NCI-H2196 treated with DMSO at 0.1 percent for 48 hours (cell line): ENCODE results near the gene TMEM35B.
"Not testable (repeated sequence)": the region's sequence is repeated elsewhere in the genome, so short reads cannot be mapped to it uniquely, and the experiment has no call there.

Source experiments
- DNase-seq: peaks from one replicate; lab custom pipeline; 2025; ENCODE audit not compliant: unreplicated experiment; lab: John Stamatoyannopoulos, UW

TMEM35B gene

DNA sequence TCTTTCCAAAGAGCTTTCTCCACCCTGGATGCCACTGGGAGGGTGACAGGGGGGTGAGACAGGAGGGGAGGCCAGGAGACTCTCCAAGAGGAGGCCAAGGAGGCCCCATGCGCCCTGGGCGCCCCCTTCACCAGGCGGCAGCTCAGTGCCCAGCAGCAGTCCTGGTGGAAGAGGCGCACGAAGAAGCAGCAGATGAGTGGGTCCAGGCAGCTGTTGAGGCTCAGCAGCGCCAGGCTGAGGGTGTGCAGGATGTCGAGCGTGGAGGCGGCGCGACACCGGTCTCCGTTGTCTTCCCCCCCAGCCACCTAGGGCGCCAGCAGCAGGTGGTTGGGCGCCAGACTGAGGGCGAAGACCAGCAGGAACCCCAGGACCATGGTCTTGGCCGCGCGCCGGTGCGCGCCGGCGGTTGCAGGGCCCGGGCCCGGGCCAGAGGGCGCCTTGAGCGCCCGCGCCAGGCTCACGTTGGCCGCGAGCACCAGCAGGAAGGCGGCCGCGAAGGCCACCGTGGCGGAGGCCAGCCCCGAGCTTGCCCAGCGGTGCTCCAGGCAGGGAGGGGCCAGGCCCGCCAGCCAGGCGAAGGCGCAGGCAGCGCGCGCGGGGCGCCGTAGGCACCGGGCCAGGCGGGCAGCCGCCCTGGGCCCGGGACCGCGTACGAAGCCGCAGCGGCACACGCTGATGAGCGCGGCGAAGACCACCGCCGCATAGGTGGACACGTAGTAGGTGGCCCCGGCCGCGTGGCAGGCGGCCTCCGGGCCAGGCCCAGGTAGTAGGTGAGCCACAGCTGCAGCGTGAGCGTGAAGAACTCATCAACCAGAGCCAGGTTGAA lies 8.6 kb downstream of the TMEM35B start:
- DNase-seq = no peak

DNA sequence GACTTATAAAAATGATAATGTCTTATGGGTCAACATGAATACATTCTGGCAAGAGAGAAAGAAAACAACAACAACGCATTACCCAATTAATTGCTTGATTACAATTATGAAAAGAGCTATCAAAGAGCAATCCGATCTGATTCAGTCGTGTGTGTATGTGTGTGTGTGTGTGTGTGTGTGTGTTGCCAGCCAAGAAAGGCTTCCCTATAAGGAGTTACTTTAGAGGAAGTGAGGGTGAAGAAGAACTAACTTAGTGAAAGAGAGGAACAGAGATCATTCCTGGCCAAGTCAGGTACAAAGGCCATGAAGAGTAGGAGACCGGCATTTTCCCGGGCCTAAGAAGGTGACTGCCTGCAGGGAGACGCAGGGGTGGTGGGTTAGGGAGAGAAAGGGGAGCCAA lies 9.4 kb downstream of the TMEM35B start:
- no peak for DNase-seq

DNA sequence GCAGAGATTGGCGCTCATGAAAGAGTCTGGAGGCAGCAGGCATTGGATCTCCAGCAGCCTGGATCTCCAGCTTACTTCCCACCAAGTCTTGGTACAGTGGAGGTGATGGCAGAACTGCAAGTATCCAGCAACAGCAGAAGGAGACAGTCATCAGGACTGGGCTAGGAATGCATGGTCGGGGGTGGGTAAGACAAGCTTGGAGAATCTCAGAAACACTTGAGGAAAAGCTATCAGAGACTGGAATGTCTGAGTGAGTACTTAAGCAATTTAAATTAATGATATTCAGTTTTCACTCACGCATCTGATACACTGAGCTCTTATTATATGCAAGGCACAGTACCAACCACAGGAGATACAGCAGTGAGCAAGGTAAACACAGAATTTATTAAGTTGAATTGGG lies 9.8 kb downstream of the TMEM35B start:
- no peak for DNase-seq

DNA sequence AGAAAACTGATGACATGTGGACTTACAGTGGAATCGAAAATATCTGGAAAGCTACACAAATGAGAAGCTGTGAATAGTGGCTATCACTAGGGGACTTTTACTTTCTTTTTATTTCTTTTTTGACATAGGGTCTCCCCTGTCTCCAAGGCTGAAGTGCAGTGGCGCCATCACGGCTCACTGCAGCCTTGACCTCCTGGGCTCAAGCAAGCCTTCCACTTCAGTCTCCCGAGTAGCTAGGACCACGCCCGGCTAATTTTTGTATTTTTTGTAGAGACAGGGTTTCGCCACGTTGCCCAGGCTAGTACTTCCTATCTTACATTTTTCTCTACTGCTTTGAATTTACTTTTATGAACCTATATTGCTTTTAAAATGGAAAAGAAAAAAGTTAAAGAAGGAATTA lies 10.5 kb downstream of the TMEM35B start:
- no peak for DNase-seq

DNA sequence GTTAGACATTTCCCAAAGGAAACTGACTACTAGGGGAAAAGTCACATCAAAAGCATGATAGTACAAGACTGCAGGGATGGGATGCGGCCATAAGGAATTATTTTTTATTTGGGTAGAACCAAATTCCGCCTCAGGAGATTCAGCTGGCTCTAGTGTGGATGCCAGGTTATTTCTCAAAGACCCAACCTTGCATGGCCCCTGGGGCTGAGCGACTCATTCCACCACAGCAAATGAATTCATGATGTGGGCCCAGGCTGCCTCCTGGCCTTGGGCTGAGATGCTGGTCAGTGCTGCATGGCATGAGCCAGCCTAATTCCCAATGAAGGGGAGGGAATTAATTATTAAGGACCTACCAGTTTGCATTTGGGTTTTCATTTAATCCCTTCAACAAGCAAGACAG lies 11.8 kb downstream of the TMEM35B start:
- DNase-seq = no peak

DNA sequence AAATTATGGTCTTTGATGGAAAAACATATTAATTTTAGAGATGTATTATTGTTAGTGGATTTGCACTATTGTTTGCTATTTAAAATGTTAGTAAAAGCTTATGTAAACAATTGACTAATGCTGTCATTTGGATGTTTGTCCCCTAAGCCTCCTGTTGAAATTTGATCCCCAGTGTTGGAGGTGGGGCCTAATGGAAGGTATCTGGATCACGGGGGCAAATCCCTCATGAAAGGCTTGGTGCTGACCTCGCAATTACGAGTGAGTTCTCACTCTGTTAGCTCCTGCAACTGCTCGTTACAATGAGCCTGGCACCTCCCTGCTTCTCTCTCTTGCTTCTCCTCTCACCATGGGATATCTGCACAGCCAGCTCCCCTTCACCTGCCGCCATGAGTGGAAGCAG lies 14.3 kb downstream of the TMEM35B start:
- DNase-seq = no peak

DNA sequence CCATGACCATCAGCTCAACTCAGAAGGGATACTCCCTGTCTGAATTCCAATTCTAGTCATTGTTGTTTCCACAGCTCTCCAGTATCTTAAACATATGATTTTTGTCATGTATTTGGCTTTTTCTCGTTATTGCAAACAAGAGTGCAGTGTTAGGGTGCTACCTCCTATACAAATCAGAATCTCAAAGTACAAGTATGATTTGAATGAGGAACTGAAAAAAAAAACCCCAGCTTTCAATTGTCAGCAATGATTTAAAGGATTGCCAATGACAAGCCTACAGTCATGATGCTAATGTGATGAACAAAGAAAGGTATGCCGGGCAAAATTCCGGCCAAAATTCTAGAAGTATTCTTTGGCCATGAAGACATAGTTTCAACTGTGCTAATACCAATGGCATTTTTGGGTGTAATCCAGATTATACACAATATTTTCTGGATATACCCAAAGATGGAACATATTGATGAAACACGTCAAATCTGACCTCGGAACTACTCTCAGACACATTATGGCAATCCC lies 14.9 kb downstream of the TMEM35B start:
- no peak for DNase-seq

DNA sequence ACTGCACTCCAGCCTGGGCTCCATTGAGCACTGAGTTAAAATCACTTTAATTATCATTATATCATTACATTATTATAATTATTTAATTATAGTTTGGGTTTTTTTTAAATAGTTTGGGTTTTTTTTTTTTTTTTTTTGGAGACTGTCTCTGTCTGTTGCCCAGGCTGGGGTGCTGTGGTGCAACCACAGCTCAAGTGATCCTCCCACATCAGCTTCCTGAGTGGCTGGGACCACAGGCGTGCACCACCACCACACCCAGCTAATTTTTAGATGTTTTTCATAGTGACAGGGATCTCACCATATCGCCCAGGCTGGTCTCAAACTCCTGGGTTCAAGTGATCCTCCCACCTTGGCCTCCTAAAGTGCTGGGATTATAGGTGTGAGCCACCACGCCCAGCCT lies 16.9 kb downstream of the TMEM35B start:
- DNase-seq = not testable (repeated sequence)

DNA sequence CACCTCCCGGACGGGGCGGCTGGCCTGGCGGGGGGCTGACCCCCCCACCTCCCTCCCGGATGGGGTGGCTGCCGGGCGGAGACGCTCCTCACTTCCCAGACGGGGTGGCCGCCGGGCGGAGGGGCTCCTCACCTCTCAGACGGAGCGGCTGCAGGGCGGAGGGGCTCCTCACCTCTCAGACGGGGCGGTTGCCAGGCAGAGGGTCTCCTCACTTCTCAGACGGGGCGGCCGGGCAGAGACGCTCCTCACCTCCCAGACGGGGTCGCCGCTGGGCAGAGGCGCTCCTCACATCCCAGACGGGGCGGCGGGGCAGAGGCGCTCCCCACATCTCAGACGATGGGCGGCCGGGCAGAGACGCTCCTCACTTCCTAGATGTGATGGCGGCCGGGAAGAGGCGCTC lies 17.5 kb downstream of the TMEM35B start:
- not testable (repeated sequence) for DNase-seq

DNA sequence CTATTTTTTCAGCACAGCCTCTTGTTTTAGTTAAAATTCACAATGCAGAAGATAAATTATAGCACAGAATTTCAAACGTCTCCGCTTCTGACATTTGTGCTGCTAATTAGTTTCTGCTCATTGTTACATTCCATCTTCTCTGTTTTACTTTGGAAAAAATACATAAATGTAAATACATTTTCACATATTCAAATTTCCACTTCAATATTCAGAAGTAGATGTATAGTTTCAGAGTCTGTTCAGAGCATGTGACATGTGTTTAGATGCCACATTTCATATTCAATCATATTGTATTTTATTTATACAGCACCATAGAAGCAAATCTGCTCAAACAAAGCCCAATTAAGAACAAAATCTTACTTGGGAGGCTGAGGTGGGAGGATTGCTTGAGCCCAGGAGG lies 19.6 kb downstream of the TMEM35B start:
- DNase-seq = no peak

DNA sequence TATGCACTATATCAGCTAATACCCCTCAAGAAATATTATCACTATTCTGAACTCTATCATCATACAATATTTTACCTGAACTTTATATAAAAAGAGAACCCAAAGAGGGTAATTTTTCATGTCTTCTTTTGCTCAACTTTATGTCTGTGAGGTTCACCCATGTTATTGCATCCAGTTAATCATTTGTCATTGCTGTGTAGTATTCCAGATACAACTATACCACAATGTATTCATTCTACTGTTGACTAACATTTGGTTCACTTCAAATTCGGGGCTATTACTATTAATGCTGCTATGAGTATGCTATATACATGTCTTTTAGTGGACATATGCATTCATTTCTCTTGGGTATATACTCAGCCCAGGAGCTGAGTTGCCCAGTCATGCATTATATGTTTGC lies 34.7 kb downstream of the TMEM35B start:
- DNase-seq = no peak

DNA sequence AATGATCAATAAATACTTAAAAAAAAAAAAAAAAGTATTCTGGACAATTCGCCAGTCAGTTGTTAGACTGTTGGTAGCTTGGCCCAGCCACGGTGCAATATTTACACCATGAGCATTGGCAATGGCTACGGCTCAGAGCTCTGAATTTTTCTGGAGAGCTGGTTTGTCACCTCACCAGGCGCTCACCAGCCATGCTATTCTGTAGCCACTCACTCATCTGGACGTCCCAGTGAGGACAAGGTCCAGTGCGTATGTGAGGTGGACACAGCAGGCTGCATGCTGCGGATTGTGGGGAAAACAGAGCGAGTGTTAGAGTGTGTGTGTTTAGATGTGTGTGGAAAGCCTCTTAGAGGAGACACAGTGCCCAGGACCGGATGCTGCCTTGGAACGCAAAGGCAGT lies 36.4 kb downstream of the TMEM35B start:
- not testable (repeated sequence) for DNase-seq

DNA sequence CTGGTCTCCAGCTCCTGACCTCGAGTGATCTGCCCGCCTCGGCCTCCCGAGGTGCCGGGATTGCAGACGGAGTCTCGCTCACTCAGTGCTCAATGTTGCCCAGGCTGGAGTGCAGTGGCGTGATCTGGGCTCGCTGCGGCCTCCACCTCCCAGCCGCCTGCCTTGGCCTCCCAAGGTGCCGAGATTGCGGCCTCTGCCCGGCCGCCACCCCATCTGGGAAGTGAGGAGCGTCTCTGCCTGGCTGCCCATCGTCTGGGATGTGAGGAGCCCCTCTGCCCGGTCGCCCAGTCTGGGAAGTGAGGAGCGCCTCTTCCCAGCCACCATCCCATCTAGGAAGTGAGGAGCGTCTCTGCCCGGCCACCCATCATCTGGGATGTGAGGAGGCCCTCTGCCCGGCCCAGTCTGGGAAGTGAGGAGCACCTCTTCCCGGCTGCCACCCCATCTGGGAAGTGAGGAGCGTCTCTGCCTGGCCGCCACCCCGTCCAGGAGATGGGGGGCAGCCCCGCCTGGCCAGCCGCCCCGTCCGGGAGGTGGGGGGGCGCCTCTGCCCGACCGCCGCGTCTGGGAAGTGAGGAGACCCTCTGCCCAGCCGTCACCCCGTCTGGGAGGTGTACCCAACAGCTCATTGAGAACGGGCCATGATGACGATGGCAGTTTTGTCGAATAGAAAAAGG lies 37.4 kb downstream of the TMEM35B start:
- DNase-seq = not testable (repeated sequence)

DNA sequence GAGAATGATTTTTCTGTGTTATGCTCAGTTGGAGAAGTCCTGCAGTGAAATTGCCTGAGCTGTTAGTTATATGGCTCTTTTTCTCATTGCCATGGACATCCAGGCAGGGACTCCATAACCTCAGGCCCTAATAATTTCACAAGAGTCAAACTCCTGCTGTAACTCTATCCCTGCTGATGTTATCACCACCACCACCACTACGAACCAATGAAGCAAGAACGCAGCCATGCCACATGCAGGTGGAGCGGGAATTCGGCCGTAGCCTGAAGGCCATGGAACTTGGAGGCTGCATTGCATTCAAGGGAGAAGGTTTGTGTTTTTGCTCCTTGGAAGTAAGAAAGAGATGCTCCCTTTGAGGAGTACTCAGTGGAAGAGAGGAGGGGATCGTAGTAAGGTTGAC lies 38.9 kb downstream of the TMEM35B start:
- no peak for DNase-seq

DNA sequence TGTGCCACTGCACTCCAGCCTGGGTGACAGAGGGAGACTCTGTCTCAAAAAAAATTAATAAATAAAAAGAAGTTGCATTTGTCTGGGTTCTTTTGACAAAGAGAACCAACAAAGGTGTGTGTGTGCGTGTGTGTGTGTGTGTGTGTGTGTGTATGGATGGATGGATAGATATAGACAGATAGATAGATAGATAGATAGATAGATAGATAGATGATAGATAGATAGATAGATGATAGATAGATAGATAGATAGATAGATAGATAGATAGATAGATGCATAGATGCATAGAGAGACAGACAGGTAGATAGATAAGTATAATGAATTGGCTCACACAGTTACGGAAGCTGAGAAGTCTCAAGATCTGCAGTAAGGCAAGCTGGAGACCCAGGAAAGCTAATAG lies 43.3 kb downstream of the TMEM35B start:
- not testable (repeated sequence) for DNase-seq
